HL-60/S4 (cell line): ENCODE results near the gene MYO7B.

Experiments
- in situ Hi-C: fragments of 300-500 bp; cut with MboI; formaldehyde crosslinking; loops from 2 replicates; pipeline ENCODE4 v1.14.3; 2022; ENCODE audit warnings: low sequenced_read_pairs

Gene MYO7B

DNA sequence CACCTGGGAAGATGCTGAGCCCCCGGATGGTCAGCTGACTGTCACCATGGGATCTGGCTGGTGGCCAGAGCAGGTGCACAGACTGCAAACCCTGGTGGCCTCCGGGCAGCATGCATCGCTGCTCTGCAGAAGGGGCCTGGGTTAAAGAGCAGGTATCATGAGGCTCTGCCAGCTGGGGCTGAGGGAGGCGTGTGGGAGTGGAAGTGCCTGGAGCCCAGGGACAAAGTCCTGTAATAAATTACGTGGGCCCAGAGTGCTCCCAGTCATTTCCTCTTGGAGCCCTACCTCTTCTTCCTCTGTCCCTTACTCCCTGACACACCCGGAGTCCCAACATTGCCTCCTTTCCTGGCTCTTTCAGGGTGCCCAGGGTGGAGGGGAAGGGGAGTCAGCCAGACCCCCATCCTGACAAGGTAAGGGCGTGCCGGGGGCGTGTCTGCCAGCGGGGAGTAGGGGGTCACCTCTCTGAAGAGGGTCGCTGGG is at the start of gene MYO7B:
Gene MYO7B, plus strand, starts transcription at position 262 of the 480 bp plus-strand sequence. CDS start 24,040 bp downstream, outside the sequence.
- in situ Hi-C loops: no loop called here

DNA sequence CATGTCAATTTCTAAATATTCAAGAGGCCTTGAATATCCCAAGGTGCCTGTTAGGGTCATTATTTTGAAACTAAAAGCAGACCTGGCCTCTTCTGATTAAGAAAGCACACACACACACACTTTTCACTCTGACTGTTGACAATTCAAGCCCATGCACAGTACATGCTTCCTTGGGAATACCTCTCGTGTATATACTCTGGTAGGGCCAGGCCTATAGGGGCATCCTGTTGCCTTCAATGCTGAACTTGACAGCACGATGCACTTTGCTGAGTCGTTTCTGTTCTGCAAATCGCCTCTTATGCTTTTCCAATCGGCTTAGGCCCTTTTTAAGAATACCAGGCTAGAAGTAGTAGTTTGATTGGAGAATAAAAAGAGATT is 49.8 kb upstream of the MYO7B start:
- in situ Hi-C loops: no loop called here

DNA sequence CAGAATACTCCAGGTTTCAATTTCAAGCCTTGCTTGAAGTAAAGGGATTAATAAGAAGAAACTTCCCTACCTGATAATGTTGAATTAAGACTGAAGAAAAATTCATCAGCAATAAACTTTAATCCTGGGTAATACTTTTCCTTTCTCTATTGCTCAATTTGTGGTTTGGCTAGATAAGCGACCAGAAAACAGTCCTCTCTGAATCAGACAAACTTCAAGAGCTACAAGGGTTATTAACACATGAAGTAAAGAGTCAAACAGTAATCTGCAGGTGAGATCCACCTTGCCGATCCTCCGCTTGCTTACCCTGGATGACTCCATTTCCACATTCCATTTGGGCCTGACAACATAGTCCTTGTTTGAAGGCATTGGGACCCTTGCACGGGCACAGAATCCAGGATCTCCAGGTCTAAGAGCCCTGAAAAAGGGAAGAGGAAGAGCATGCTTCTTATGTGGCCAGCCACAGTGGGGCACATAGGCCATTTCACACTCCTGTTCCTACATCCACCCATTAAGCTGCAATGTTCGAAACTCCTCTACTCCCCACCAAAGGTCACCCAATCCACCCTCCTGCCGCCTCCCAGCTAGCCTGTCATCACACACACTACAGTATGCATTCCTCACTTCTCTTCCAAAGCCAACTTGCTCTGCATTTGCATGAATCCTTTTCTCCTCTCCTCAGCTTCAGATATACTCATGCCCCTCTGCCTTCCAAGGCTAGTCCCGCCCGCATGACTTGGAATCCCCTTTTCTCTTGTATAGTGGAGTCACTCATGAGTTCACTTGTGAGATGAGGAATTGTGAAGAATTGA is 49.0 kb upstream of the MYO7B start:
- in situ Hi-C loops: no loop called here

DNA sequence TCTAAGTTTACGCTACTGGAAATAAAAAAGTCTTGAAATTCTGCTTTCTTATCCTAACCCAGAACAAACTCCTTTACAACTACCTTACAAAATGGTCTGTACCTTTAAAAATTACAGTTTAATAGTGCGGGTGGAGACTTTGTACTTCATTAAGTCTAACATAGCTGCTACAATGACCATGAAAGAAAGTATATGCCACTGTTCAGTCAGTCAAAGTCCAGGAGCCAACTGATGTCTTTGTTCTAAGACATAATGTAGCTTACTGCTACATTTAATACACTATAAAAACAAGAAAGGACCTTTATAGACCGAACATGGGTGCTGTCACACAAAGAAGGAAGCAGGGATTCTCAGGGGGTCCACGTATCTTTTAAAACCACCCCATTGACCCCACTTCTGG is 45.2 kb upstream of the MYO7B start:
- in situ Hi-C loops: no loop called here

DNA sequence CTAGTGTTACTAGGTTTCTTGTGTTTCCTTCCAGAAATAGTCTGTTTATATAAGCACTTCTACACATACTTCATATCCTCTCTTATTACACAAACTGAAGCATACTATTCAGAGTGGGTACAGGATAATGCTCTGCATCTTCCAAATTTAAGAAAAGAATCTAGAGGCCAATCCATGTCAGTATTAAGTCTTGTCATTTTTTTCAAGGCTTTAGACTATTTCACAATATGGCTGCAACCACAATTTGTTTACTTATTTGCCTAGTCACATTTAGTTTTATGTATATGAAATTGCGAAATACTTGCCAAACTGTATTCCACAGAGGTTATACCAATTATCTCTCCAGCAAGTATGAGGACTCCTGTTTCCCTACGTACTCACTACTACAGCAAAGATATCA is 37.1 kb upstream of the MYO7B start:
- in situ Hi-C loops: no loop called here

DNA sequence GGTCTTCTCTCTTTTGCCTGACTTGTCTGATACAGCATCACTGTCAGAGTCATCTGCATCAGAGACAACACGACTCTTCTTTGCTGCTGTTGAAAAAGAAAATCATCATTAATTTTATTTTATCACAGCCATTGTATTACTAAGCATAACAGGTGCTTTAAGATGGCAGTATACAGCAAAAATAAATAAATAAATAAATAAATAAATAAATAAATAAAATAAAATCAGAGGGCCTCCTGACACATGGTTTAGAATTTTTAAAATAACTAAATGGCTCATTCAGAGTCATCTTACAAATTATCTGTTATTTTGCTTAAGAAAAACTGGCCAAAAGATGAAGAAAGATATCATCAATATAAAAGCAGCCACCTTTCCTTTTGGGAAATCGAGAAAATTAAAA is 32.0 kb upstream of the MYO7B start:
- in situ Hi-C loops: no loop called here

DNA sequence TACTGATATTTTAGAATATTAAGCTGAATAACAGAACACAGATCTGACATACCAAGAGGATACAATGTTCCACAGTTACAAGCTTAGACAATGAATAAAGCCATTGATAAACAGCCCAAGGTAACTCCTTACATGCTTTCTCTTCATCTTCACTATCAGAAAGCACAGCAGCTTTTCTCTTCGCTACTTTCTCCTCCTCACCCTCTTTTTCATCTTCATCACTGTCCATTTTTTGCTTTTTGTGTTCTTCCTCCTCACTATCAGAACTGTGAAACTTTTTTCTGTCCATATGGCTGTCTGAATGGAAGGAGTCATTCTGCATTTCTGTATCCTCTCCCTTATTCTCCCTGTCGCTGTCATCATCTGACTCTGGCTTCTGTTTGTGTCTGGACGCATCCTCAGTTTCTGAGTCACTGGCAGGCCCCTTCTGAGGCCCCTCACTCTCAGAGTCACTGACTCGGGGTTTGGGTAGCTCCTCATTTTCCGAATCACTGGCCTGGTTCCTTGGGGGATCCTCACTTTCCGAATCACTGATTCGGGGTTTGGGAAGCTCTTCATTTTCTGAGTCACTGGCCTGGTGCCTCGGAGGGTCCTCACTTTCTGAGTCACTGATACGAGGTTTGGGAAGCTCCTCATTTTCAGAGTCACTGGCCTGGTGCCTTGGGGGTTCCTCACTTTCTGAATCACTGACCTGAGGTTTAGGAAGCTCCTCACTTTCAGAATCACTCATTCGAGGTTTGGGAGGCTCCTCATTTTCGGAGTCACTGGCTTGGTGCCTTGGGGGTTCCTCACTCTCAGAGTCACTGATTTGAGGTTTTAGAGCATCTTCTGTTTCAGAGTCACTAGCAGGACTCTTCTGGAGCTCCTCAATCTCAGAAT is 30.7 kb upstream of the MYO7B start:
- in situ Hi-C loops: no loop called here

DNA sequence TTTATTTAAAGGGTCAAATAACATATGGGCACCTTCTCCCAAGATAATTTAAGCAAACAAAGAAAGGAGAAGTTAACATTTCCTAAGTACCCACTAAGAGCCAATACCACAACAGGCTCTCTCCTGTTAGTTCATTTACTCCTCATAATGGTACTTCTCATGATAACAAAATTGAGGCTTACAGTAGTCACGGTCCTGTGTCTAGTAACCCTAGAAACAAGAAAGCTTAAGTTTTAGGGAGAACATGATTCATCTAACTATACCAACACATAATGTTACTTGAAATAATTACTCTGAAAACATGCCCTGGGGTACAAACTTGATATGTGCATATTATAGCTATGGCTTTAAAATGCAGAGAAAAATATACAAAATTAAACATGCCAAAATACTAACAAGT is 29.0 kb upstream of the MYO7B start:
- in situ Hi-C loops: no loop called here

DNA sequence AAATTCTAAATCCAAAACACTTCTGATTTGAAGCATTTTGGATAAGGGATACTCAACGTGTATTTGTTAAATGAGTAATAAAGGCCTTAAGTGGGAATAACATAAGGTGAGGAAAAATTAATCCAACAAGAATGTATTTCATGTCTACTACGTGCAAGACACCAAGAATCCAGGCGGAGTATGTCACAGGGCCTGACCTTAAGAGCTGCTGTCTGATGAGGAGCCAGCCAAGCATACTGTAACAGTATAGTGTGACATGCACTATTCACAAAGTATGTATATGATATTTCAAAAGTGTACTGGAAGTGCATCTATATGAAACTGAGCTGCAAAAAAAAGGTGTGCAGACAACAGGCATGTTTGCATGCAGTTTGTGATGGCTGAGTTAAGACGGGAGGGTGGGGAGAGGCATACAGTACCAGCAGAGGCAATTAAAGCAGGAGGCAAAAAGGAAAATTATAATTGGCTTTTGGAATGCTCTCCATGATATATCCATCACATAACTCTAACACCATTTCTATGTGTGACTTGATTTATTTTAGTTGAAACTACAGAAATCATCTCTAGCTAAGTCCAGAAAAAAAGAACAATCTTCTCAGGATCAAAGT is 27.4 kb upstream of the MYO7B start:
- in situ Hi-C loops: no loop called here

DNA sequence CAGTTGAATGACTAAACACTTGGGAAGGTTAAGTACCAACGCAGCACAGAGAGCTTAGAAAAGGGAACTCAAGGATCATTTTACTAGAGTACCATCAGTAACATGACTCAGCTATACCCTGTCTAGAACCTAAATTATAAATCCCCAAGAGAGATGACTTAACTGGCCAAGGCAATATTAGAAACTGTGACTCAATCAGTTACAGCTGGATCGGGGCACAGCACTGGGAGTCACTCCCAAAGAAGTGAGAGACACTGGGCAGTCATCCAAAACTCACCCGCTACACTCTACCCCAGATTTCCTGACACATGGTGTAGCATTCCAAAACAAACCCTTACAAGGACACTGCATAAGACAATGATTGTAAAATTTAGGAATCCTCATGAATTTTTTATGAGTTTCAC is 26.9 kb upstream of the MYO7B start:
- in situ Hi-C loops: no loop called here

DNA sequence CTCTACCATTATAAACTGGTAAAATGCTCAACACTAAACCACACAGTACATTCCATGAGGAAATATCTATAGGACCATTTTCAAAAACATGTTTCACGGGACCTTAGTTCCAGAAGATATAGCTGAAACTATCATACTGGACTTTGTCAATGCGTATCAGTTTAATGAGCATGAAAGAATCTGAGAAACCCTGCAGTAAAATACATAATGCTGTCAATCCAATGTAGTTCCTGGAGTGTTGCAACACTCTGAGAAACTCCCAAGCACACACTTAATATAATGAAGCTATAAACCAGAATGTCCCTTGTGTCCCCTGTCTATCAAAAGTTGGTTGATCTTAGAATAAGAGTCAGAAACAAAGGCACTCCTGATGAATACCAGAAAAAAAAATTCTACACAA is 25.4 kb upstream of the MYO7B start:
- in situ Hi-C loops: no loop called here

DNA sequence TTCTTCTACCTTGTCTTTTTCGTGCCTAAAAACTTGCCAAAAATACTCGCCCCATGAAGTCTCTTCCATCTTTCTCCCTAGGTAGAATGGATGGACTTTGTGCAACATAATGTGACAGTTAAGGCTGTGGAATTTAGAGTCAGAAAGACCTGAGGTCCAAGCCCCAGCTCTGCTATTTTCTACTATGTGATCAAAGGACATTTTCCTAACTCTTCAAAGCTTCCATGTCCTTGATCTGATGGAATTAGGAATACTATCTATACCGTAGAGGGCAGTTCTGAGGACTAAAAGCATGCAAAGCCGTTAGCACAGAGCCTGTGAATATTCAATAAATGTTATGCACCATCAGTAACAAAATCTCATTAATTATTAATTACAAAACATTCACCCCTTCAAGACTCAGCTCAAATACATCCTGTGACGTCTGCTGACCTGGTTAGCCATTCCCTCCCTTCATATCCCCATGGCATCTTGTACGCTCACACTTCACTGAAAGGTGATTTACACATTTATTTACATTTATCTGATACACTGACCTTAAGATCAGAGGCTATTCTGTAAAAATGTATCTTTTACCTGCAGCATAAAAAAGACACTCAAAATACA is 24.3 kb upstream of the MYO7B start:
- in situ Hi-C loops: no loop called here

DNA sequence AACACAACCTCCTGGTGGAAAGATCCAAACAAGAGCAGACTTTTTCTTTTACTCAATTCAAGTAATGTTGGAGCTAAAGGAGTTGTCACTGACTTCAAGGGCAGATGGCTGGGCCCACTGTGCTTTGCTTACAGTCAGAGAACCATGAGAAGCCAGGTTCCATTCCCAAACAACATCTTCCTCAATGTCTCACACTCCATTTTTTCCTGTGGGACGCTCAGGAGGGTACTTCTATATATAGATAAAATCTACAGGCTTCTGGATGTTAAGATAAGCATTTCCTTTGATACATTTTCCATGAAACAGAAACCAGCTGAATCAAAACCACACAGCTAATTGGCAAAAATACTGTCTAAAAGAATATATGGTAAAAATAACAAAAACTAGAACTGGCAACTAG is 23.6 kb upstream of the MYO7B start:
- in situ Hi-C loops: no loop called here

DNA sequence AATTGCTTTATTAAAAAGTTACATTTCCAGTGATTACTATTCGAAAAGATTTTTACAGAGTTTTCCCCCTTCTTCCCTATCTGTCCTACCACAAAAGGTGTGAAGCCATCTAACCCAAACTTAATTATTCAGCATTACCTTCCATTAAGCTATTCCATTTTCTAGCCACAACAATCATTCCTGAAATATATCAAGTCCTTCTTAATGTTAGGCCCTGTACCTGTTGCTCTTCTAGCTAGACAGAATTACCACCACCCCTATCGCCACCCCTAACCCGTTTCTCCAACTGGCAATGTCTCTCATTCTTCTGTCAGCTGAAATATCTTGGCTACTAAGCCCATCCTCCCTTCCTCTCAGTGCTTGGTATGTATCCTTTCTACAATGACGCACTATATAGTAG is 23.1 kb upstream of the MYO7B start:
- in situ Hi-C loops: no loop called here

DNA sequence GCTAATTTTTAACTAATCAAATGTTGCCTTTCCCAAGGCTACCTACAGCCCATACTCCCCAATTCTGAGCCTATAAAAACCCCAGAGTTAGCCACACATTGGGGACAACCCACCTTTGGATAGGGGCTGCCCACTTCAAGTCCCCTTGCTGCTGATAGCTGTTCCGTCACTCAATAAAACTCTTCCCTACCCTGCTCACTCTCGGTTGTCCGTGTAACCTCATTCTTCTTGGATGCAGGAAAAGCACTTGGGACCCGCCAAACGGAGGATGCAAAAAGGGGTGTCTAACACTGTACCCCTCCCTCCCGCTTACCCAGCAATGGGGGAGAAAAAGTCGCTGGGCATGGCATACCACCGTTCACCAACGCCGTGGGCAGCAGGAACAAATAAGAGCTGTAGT is 21.4 kb upstream of the MYO7B start:
- in situ Hi-C loops: no loop called here

DNA sequence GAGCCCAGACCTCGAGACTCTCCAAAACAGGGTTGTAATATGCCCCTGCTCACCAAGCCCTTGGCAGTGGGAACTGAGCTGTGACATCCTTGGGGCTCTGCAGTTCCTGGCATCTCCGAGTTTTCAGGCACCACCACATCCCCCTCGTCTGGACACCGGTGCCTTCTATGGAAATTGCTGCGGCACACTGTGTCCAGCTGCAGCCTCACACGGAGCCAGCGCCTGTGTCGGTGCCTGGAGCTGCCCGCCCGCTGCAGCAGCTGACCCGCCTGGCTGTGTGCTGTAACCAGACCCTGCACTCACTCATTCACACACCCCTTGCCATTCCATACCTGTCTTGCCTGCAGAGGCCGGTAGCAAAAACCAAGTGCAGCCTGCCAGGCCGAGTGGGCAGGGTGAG is 21.0 kb upstream of the MYO7B start:
- in situ Hi-C loops: no loop called here

DNA sequence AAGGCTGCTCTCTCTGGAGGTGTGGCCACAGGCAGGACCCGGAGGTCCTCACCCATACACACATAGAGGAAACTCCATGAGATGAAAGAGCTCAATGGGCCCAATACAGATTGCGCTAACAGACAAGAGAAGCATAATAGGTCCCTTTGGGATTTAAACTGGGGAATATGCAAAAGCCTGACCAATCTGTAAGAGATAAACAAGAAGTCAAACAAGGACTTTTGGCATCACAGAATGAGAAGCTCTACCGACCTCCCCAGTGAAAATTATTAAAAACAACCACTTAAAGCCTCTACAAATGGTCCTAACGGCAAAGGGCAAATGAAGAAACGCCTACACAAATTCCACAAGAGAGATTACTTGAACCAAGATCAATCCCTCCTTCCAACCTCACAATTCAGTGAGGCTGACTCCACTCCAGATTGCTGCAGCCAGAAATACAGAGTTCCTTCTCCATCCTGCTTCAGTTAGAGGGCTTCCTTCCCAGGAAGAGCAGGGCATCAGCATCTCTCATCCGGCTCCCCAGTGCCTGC is 20.0 kb upstream of the MYO7B start:
- in situ Hi-C loops: no loop called here

DNA sequence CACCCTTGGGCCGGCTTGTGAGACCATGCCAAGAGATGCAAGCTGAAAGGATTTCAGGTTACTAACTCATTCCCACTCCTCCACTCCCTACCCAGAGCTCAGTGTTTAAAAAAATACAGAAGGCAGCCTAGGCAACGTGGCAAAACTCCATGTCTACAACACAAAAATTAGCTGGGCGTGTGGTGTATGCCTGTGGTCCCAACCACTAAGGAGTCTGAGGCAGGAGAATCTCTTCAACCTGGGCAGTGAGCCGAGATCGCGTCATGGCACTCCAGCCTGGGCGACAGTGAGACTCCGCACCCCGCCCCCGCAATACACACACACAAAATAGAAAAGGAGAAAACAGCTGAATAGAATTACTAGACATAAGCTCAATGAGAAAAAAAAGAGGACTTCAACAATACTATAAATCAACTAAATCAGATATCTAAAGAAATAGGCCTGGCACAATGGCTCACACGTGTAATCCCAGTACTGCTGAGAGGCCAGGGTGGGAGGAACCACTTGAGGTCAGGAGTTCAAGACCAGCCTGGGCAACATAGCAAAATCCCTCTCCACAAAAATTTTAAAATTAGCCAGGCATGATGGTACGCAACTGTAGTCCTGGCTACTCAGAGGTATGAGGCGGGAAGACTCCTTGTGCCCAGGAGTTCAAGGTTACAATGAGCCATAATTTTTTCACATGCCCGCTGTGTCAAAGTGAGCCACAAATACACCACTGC is 19.3 kb upstream of the MYO7B start:
- in situ Hi-C loops: no loop called here

DNA sequence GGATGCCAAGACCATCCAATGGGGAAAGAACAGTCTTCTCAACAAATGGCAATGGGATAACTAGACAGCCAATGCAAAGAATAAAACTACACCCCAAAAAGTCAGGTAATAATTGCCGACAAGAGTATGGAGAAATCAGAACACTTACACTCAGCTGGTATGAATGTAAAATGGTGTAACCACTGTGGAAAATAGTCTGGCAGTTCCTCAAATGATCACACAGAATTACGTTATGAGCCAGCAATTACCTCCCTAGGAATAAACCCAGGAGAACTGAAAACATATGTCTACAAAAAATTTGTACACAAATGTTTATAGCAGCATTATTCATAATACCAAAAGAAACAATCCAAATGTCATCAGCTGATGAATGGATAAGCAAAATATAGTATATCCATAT is 18.0 kb upstream of the MYO7B start:
- in situ Hi-C loops: no loop called here

DNA sequence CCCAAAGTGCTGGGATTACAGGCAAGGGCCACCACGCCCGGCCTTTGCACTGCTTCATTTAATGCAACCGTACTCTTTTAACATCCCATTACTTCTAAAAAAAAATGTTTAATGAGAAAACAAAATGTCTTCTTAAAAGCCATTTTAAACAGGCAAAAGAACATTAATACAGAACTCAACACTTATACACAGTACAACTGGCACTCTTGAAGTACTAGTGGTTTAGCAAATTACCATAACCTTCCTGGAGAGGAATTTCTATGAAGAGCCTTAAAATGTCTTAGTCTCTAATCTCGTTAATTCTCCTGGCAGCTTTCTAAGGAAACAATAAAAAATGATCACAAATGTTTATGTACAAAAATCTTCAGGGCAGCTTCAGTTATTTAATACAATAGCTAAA is 15.1 kb upstream of the MYO7B start:
- in situ Hi-C loops: no loop called here
